KMS-11 (cell line): Measurements from ENCODE around the gene HYI.

ENCODE experiments used
- H2AFZ ChIP-seq: fragments of 200-600 bp; sonication (generic); 2 replicates; pipeline ENCODE4 v1.6.1; 2016; ENCODE audit warnings: antibody characterized with exemption, mixed run types, low read depth
- H3K27ac ChIP-seq: fragments of 200-600 bp; sonication (generic); 2 replicates; pipeline ENCODE4 v1.6.1; 2016; ENCODE audit warnings: mild to moderate bottlenecking, mixed run types
- H3K27me3 ChIP-seq: fragments of 200-600 bp; sonication (generic); 2 replicates; pipeline ENCODE4 v1.6.1; 2017; ENCODE audit warnings: mild to moderate bottlenecking, low read depth, mixed run types, moderate library complexity; ENCODE audit not compliant: insufficient read depth
- H3K36me3 ChIP-seq: fragments of 200-600 bp; sonication (generic); 2 replicates; pipeline ENCODE4 v1.6.1; 2017; ENCODE audit warnings: mild to moderate bottlenecking, mixed run types; ENCODE audit not compliant: insufficient read depth
- H3K4me1 ChIP-seq: fragments of 200-600 bp; sonication (generic); 2 replicates; pipeline ENCODE4 v1.6.1; 2016; ENCODE audit warnings: mild to moderate bottlenecking, low read depth, mixed run types; ENCODE audit not compliant: poor library complexity, severe bottlenecking
- H3K4me2 ChIP-seq: fragments of 200-600 bp; sonication (generic); 2 replicates; pipeline ENCODE4 v1.7.0; 2016; ENCODE audit warnings: mild to moderate bottlenecking, mixed run types
- H3K4me3 ChIP-seq: fragments of 200-600 bp; sonication (generic); IDR thresholded peaks from 2 replicates; pipeline ENCODE4 v1.6.1; 2017; ENCODE audit warnings: low read depth, low read length, mixed read lengths; ENCODE audit not compliant: insufficient read depth
- H3K79me2 ChIP-seq: fragments of 200-600 bp; sonication (generic); 2 replicates; pipeline ENCODE4 v1.6.1; 2016; ENCODE audit warnings: low read depth, mixed run types; ENCODE audit not compliant: insufficient read depth
- H3K9ac ChIP-seq: fragments of 200-600 bp; sonication (generic); 2 replicates; pipeline ENCODE4 v1.6.1; 2016; ENCODE audit warnings: mild to moderate bottlenecking, mixed run types
- H4K20me1 ChIP-seq: fragments of 200-600 bp; sonication (generic); 2 replicates; pipeline ENCODE4 v1.6.1; 2016; ENCODE audit warnings: mild to moderate bottlenecking, mixed run types; ENCODE audit not compliant: insufficient read depth
- CTCF ChIP-seq: fragments of 200-600 bp; sonication (generic); conservative IDR thresholded peaks from 2 replicates; pipeline ENCODE4 v1.6.1; 2017; ENCODE audit warnings: low read depth, mild to moderate bottlenecking, antibody characterized with exemption, low read length, moderate library complexity, mixed read lengths

The HYI gene

DNA sequence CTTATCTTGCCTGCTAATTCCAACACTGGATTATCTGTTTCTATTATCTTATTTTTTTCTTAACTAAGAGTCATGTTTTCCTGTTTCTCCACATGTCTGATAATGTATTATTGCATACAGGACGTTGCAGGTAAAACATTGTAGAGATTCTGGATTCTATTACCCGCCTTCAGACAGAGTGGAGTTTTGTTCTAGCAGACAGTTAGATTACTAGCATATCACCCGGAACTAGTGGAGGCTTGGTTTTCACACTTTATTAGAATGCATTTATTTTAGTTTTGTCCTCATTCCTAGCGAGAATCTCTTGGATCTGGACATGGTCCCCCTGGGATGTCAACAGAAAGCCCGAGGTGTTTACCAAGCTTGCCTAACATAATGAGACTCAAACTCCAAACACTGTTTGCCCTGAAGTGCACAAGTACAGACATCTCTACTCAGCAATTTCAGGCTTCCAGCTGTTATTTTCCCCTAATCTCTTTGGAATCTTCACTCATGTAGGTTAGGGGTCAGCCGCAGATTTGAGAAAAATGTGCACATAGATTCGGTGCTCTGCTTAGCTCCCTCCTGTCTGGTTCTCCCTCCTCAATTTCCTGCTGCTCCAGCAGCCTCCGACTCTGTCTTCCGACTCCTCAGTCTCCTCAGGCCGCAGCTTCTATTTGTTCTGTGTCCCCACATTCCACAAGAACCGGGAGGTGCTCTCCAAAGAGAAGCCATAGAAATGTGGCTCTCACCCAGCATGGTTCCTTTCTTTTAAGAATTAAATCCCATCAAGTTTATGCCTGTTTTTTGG, 40.1 kb upstream of the HYI start:
- Histone ChIP-seq H3K27ac (no peak overlapping the region), H3K4me3 (no peak overlapping the region), H3K27me3 (no peaks in the 10 kb centered on the region), H3K79me2 (no peaks in the 10 kb centered on the region), H3K4me2 (no peak overlapping the region), H3K36me3 (no peaks in the 10 kb centered on the region), H3K4me1 (no peaks in the 10 kb centered on the region), H3K9ac (no peak overlapping the region), H2AFZ (no peak overlapping the region), H4K20me1 (no peaks in the 10 kb centered on the region)
- no peak for TF ChIP-seq CTCF

DNA sequence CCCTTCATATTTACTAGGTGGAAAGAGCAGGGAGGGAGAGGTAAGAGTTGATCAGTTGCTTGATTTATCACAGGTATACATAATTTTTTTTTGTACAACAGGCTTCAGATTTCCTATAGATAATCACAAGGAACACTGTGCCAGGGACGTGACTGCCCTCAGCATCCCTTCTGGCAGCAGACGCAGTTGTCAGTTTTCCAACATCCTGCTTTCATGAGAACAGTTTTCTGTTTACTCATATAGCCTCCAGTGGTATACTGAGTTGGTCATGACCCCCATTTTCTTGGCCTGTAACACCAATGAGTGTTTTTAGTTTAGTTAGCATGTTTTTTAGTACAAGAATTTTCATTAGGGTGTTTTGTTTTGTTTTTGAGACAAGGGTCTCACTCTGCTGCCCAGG, 39.1 kb upstream of the HYI start:
- no peak overlapping the region for H3K4me2 ChIP-seq
- H3K27me3 ChIP-seq, result no peaks in the 10 kb centered on the region
- no peak overlapping the region for H3K27ac ChIP-seq
- H4K20me1 ChIP-seq, result no peaks in the 10 kb centered on the region
- no peak overlapping the region for H3K4me3 ChIP-seq
- no peaks in the 10 kb centered on the region for H3K4me1 ChIP-seq
- no peak overlapping the region for H3K9ac ChIP-seq
- no peaks in the 10 kb centered on the region for H3K79me2 ChIP-seq
- TF ChIP-seq CTCF, result no peak
- H2AFZ ChIP-seq, result no peak overlapping the region
- no peaks in the 10 kb centered on the region for H3K36me3 ChIP-seq

DNA sequence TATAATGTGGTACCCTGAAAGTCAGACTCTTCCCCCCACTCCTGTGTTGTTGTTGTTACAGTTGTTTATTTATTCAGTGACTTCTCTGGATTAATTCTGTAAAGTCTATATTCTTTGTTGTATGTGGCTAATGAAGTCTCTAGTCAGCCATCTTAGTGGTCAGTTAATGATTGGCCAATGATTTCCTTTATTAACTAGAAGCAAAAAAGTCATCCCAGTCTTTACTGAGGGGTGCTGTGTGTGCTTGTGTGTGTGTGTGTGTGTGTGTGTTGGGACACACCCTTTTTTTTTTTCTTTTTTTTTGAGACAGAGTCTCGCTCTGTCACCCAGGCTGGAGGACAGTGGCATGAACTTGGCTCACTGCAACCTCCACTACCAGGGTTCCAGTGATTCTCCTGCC, 37.3 kb upstream of the HYI start:
- no peaks in the 10 kb centered on the region for H3K27me3 ChIP-seq
- H3K27ac ChIP-seq, result no peak overlapping the region
- TF ChIP-seq CTCF, result no peak
- H3K9ac ChIP-seq, result no peak overlapping the region
- no peak overlapping the region for H3K4me3 ChIP-seq
- no peaks in the 10 kb centered on the region for H3K79me2 ChIP-seq
- H2AFZ ChIP-seq, result no peak overlapping the region
- no peaks in the 10 kb centered on the region for H4K20me1 ChIP-seq
- no peaks in the 10 kb centered on the region for H3K4me1 ChIP-seq
- H3K4me2 ChIP-seq, result no peak overlapping the region
- no peaks in the 10 kb centered on the region for H3K36me3 ChIP-seq

DNA sequence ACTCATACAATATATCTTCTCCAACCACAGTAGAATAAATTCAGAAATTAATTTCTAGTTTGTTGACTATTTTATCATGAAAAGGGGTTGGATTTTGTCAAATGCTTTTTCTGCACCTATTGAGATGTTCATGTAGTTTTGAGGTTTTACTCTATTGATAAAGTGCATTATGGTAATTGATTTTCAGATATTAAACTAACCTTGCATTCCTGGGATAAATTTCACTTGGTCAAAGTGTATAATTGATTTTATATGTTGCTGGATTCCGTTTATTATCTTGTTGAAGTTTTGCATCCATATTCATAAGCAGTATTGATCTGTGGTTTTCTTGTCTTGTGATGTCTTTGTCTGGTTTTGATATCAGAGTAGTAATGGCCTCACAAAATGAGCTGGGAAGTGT, 34.4 kb upstream of the HYI start:
- TF ChIP-seq CTCF, result no peak

More for the DNA sequence above, 34.4 kb upstream of the HYI start:
- Histone ChIP-seq H3K4me3 (no peak overlapping the region), H3K4me1 (no peaks in the 10 kb centered on the region), H3K79me2 (no peaks in the 10 kb centered on the region), H2AFZ (no peak overlapping the region), H3K9ac (no peak overlapping the region), H4K20me1 (no peaks in the 10 kb centered on the region), H3K27me3 (no peaks in the 10 kb centered on the region), H3K4me2 (no peak overlapping the region), H3K36me3 (no peaks in the 10 kb centered on the region), H3K27ac (no peak overlapping the region)
